ENCODE results near the gene GABBR2. TPM values are rescaled to one million over a fixed set of nuclear protein-coding genes. Genes with fewer than 3 reads are reported as not detected.

The GABBR2 gene
- total RNA-seq, 4 donors from 2014 or later, result 2.4 to 13.6 (median 10.0) TPM

DNA sequence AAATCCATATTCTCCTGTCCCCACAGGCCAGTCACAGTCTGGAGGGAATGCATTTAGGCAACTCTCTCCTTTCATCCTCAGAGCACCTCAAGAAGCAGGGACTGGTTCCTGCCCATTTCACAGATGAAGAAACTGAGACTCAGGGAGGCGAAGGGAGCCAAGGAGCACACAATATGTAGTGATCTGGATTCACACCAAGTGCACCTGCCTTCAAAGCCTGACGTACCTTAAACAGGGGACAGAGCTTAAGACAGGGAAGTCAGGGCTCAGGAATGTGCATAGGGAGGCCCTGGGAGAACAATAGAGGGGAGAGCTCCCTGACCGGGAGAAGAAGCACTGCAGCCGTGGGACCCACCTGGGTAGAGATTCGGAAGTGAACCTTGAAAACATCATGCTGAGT is 83.0 kb downstream of the GABBR2 start:
- H3K4me3 ChIP-seq (replicated peaks in 1 of 3), result no peak overlapping the region
- H3K9me3 ChIP-seq, result no peaks in the 10 kb centered on the region
- H3K36me3 ChIP-seq, result no peaks in the 10 kb centered on the region
- H3K27ac ChIP-seq, result no peak overlapping the region
- H3K27me3 ChIP-seq, result no peaks in the 10 kb centered on the region
- intact Hi-C loops (cut with DNase I), result no loop called here
- 87% methylated on average over 5 of the region's 5 CpGs for WGBS, 2 donors
- no peak for DNase-seq
- TF ChIP-seq, protein P1, sequence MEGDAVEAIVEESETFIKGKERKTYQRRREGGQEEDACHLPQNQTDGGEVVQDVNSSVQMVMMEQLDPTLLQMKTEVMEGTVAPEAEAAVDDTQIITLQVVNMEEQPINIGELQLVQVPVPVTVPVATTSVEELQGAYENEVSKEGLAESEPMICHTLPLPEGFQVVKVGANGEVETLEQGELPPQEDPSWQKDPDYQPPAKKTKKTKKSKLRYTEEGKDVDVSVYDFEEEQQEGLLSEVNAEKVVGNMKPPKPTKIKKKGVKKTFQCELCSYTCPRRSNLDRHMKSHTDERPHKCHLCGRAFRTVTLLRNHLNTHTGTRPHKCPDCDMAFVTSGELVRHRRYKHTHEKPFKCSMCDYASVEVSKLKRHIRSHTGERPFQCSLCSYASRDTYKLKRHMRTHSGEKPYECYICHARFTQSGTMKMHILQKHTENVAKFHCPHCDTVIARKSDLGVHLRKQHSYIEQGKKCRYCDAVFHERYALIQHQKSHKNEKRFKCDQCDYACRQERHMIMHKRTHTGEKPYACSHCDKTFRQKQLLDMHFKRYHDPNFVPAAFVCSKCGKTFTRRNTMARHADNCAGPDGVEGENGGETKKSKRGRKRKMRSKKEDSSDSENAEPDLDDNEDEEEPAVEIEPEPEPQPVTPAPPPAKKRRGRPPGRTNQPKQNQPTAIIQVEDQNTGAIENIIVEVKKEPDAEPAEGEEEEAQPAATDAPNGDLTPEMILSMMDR (IDR thresholded peaks at IDR 0.05), result no peak
- no peak for TF ChIP-seq POLR2A (IDR thresholded peaks at IDR 0.05)
- H3K4me1 ChIP-seq, result peaks cover 6 to 8% of the 10 kb centered on the region in 2 donors

DNA sequence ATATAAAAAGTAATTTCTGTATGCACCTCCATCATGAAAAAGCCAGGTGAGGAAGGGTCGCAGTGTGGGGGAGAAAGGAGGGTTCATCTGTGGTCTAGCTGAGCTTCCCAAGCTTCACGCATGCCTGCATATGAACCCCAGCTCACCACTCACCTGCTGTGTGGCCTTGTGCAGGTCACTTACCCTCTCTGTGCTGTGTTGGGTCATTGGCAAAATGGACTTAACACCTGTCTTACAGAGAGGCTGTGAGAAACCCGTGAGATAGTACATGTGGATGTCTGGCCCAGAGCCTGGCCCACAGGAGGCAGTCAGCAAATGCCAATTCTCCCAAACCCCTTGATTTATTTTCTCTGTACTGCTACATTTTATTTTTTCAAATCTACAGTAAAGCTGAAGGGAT is 88.9 kb downstream of the GABBR2 start:
- 85 to 95% methylated on average over 3 of the region's 3 CpGs for WGBS, 2 donors
- H3K4me3 ChIP-seq (replicated peaks in 1 of 3), result no peak overlapping the region
- H3K4me1 ChIP-seq, result no peaks in the 10 kb centered on the region
- H3K36me3 ChIP-seq, result no peaks in the 10 kb centered on the region
- no peak for DNase-seq
- H3K9me3 ChIP-seq, result no peaks in the 10 kb centered on the region
- TF ChIP-seq, protein P1 (IDR thresholded peaks at IDR 0.05), result no peak
- TF ChIP-seq POLR2A (IDR thresholded peaks at IDR 0.05), result no peak
- intact Hi-C loops (cut with DNase I), result no loop called here
- H3K27ac ChIP-seq, result no peak overlapping the region
- H3K27me3 ChIP-seq, result no peaks in the 10 kb centered on the region

DNA sequence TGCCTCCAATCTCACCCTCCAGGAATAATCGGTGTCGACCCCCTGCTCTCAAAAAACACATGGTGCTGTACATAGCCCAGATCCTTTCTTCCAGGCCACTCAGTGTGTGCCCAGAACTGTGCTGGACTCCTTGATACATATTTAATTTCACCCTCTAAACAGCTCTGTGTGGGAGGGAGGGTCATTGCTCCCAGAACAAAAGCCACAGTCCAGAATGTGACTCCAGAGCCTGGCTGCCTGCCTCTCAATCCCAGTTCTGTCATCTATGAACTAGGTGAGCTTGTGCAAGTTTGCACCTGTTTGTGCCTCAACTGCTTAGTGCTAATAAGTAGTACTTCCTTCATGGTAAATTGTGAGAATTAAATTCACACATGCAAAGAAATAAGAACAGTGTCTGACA is 93.1 kb downstream of the GABBR2 start:
- Histone ChIP-seq H3K4me3 (replicated peaks in 1 of 3) (no peak overlapping the region), H3K27me3 (no peaks in the 10 kb centered on the region), H3K36me3 (no peaks in the 10 kb centered on the region), H3K4me1 (peaks cover 6 to 17% of the 10 kb centered on the region in 2 donors), H3K27ac (no peak overlapping the region), H3K9me3 (no peaks in the 10 kb centered on the region)
- no peak for DNase-seq
- intact Hi-C loops (cut with DNase I), result no loop called here
- 78 to 85% methylated on average over 2 of the region's 2 CpGs for WGBS, 2 donors
- TF ChIP-seq, protein P1 (IDR thresholded peaks at IDR 0.05), result no peak
- TF ChIP-seq POLR2A (IDR thresholded peaks at IDR 0.05), result no peak

DNA sequence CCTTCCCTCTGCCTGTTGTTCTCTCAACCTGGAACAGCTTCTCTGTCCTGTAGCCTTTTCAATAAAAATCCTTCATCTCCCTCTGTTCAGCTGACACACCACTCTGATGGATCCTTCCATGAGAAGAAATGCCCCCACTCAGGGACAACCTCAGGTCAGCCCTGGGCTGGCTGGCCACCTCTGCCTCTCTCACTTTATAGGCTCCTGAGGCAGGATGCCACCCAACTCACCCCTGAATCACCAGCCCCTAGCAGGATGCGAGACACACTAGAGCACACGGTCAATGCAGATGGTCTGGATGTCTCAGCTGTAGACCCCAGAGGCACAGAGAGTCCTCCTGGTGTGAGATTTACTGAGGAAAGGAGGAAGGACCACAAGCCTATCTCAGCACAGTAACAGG is 93.8 kb downstream of the GABBR2 start:
- no peak overlapping the region for H3K27ac ChIP-seq
- no peak for TF ChIP-seq POLR2A (IDR thresholded peaks at IDR 0.05)
- TF ChIP-seq, protein P1 (IDR thresholded peaks at IDR 0.05), result no peak
- H3K4me1 ChIP-seq, result peaks cover 10 to 24% of the 10 kb centered on the region in 2 donors
- no peaks in the 10 kb centered on the region for H3K27me3 ChIP-seq
- no peak overlapping the region for H3K4me3 ChIP-seq (replicated peaks in 1 of 3)
- no peaks in the 10 kb centered on the region for H3K9me3 ChIP-seq
- intact Hi-C loops (cut with DNase I), result no loop called here
- no peaks in the 10 kb centered on the region for H3K36me3 ChIP-seq
- 87 to 88% methylated on average over 2 of the region's 2 CpGs for WGBS, 2 donors
- DNase-seq, result no peak

DNA sequence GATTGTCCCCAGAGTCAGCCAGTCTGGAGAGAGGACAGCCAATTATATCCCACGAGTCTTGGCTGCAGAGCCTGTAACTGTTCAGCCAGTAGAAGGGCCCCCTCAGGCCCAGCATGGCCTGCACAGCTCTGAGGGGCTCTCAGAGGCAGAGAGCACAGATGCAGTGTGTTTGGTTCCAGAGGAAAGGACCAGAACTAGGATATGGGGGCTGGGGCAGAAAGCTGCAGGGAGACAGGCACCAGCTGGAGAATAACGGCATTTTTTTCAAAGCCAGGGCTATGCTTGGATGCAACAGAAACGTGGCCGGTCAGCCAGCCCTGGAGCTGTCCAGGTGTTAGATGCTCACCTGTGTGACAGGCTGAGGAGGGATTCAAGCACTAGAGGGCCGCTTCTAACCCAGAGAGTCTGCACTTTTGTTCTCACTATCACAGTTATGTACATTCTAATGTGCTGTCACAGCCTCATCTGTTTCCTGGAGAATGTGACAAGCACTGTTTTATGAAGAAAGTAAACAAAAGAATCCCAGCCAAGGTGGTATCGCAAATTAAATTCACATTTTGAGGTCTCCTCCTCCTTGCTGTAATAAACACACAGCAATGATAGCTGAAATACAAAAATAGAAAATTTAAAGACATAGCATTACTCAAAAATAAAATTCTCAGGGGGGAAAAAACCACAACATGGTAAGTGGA is 96.5 kb downstream of the GABBR2 start:
- no peaks in the 10 kb centered on the region for H3K9me3 ChIP-seq
- intact Hi-C loops (cut with DNase I), result no loop called here
- H3K4me1 ChIP-seq, result peaks cover 16 to 31% of the 10 kb centered on the region in 2 donors
- peak; percentile 43 to 66 for DNase-seq
- H3K36me3 ChIP-seq, result no peaks in the 10 kb centered on the region
- no peak overlapping the region for H3K4me3 ChIP-seq (replicated peaks in 1 of 3)
- H3K27me3 ChIP-seq, result no peaks in the 10 kb centered on the region
- WGBS, 2 donors, result 32 to 44% methylated on average over 6 of the region's 6 CpGs
- TF ChIP-seq POLR2A (IDR thresholded peaks at IDR 0.05), result no peak
- TF ChIP-seq, protein P1 (IDR thresholded peaks at IDR 0.05), result no peak
- no peak overlapping the region for H3K27ac ChIP-seq
